Neural progenitor cell (in vitro differentiated cells): ENCODE measurements around the gene SMYD3. TPM values are rescaled to one million over a fixed set of nuclear protein-coding genes. Genes with fewer than 3 reads are reported as not detected.
A peak's percentile ranks its signal among the peaks of the same experiment; 100 is the strongest.

Source experiments
- DNase-seq: peaks from one replicate; pipeline ENCODE4 v3.0.0-alpha.2; 2016; ENCODE audit warnings: low spot score
- H2AFZ ChIP-seq: fragments of 200-600 bp; sonication (generic); replicated peaks from 2 replicates; pipeline ENCODE4 v1.6.1; 2016; ENCODE audit warnings: antibody characterized with exemption
- H3F3A ChIP-seq: fragments of 200-600 bp; sonication (generic); 2 replicates; pipeline ENCODE4 v1.6.1; 2016; ENCODE audit warnings: antibody characterized with exemption, low read depth
- H3K27ac ChIP-seq: fragments of 200-600 bp; sonication (generic); 2 replicates; pipeline ENCODE4 v1.5.1; 2016; ENCODE audit warnings: mild to moderate bottlenecking
- H3K27me3 ChIP-seq: fragments of 200-600 bp; sonication (generic); 2 replicates; pipeline ENCODE4 v1.6.1; 2016; ENCODE audit warnings: mild to moderate bottlenecking, moderate library complexity
- H3K36me3 ChIP-seq: fragments of 200-600 bp; sonication (generic); 2 replicates; pipeline ENCODE4 v1.5.1; 2016
- H3K4me1 ChIP-seq: fragments of 200-600 bp; sonication (generic); 2 replicates; pipeline ENCODE4 v1.6.1; 2016; ENCODE audit warnings: mixed run types
- H3K4me2 ChIP-seq: fragments of 200-600 bp; sonication (generic); 2 replicates; pipeline ENCODE4 v1.6.1; 2016
- H3K4me3 ChIP-seq: fragments of 200-600 bp; sonication (generic); 2 replicates; pipeline ENCODE4 v1.5.1; 2016
- H3K79me2 ChIP-seq: fragments of 200-600 bp; sonication (generic); 2 replicates; pipeline ENCODE4 v1.6.1; 2016; ENCODE audit warnings: low read depth
- H3K9ac ChIP-seq: fragments of 200-600 bp; sonication (generic); 2 replicates; pipeline ENCODE4 v1.6.1; 2016
- H3K9me3 ChIP-seq: fragments of 200-600 bp; sonication (generic); 2 replicates; pipeline ENCODE4 v1.5.1; 2016; ENCODE audit warnings: low read depth
- H4K20me1 ChIP-seq: fragments of 200-600 bp; sonication (generic); 2 replicates; pipeline ENCODE4 v1.6.1; 2016; ENCODE audit warnings: low read depth
- H3K27ac Mint-ChIP-seq: 3 replicates; pipeline ENCODE4 v1.8.0; 2021; ENCODE audit warnings: mixed read lengths
- H3K27me3 Mint-ChIP-seq: 2 replicates; pipeline ENCODE4 v1.8.0; 2022; ENCODE audit warnings: low read depth, mild to moderate bottlenecking, inconsistent platforms, moderate library complexity, mixed read lengths; ENCODE audit not compliant: insufficient read depth
- H3K36me3 Mint-ChIP-seq: 3 replicates; pipeline ENCODE4 v1.8.0; 2021; ENCODE audit warnings: mixed read lengths
- H3K4me1 Mint-ChIP-seq: 3 replicates; pipeline ENCODE4 v1.8.0; 2021; ENCODE audit warnings: mixed read lengths
- H3K4me3 Mint-ChIP-seq: 3 replicates; pipeline ENCODE4 v1.8.0; 2021; ENCODE audit warnings: mild to moderate bottlenecking, moderate library complexity, mixed read lengths
- H3K9me3 Mint-ChIP-seq: 3 replicates; pipeline ENCODE4 v1.8.0; 2020; ENCODE audit warnings: mixed read lengths
- CTCF ChIP-seq: fragments of 200-600 bp; sonication (generic); IDR thresholded peaks from 2 replicates; pipeline ENCODE4 v1.5.1; 2017; ENCODE audit warnings: antibody characterized with exemption, mild to moderate bottlenecking
- EZH2 ChIP-seq: fragments of 200-600 bp; sonication (generic); IDR thresholded peaks from 2 replicates; pipeline ENCODE4 v1.6.1; 2017; ENCODE audit warnings: antibody characterized with exemption, mild to moderate bottlenecking, moderate library complexity
- EZH2phosphoT487 ChIP-seq: fragments of 200-600 bp; sonication (generic); IDR thresholded peaks from 2 replicates; pipeline ENCODE4 v1.6.1; 2017; ENCODE audit warnings: antibody characterized with exemption
- total RNA-seq: library from RNA; depleted of rRNA; stranded (reverse); fragments of >200 nt; gene quantifications from 2 replicates; pipeline ENCODE4 v1.2.3, GENCODE V29; 2015; ENCODE audit warnings: low replicate concordance

The SMYD3 gene
- total RNA-seq, 1 donor from 2014 or later = 43.2 TPM

- peaks cover 7% of the 10 kb centered on the region for H3K36me3 Mint-ChIP-seq
These were observed 223.2 kb downstream of the SMYD3 start for GRCh38 chr1:246283771-246284410.

GRCh38 chr1:246281639-246282038 is 225.4 kb downstream of the SMYD3 start:
- DNase-seq = no peak
- Histone ChIP-seq H3K9ac (no peak overlapping the region), H3K4me1 (no peaks in the 10 kb centered on the region), H3K79me2 (no peaks in the 10 kb centered on the region), H3K4me2 (no peak overlapping the region), H3K9me3 (no peaks in the 10 kb centered on the region), H2AFZ (no peak overlapping the region), H3K4me3 (no peak overlapping the region), H3K36me3 (no peaks in the 10 kb centered on the region), H4K20me1 (no peaks in the 10 kb centered on the region), H3K27ac (no peak overlapping the region), H3F3A (no peaks in the 10 kb centered on the region), H3K27me3 (no peaks in the 10 kb centered on the region)
- peaks cover 6% of the 10 kb centered on the region for H3K9me3 Mint-ChIP-seq
- H3K4me3 Mint-ChIP-seq = no peak overlapping the region
- peaks cover 8% of the 10 kb centered on the region for H3K4me1 Mint-ChIP-seq
- no peak overlapping the region for H3K27ac Mint-ChIP-seq
- TF ChIP-seq EZH2phosphoT487 (no peak), EZH2 (no peak)
- peaks cover 7% of the 10 kb centered on the region for H3K36me3 Mint-ChIP-seq
- peaks cover 3% of the 10 kb centered on the region for H3K27me3 Mint-ChIP-seq

More at GRCh38 chr1:246283771-246284410, 223.2 kb downstream of the SMYD3 start:
- no peaks in the 10 kb centered on the region for H3F3A ChIP-seq
- H3K4me3 ChIP-seq = no peak overlapping the region
- H3K27me3 Mint-ChIP-seq = peaks cover 3% of the 10 kb centered on the region
- H3K9ac ChIP-seq = no peak overlapping the region
- H3K27me3 ChIP-seq = no peaks in the 10 kb centered on the region
- H3K4me2 ChIP-seq = no peak overlapping the region
- no peak overlapping the region for H3K4me3 Mint-ChIP-seq
- DNase-seq = no peak
- TF ChIP-seq EZH2 (no peak), EZH2phosphoT487 (no peak), CTCF (no peak)
- no peak overlapping the region for H3K27ac Mint-ChIP-seq
- H3K27ac ChIP-seq = no peak overlapping the region
- H3K79me2 ChIP-seq = no peaks in the 10 kb centered on the region
- no peaks in the 10 kb centered on the region for H3K4me1 ChIP-seq
- no peaks in the 10 kb centered on the region for H3K9me3 ChIP-seq
- no peak overlapping the region for H2AFZ ChIP-seq
- H3K9me3 Mint-ChIP-seq = peaks cover 6% of the 10 kb centered on the region
- peaks cover 8% of the 10 kb centered on the region for H3K4me1 Mint-ChIP-seq
- H4K20me1 ChIP-seq = no peaks in the 10 kb centered on the region
- H3K36me3 ChIP-seq = no peaks in the 10 kb centered on the region

GRCh38 chr1:246281195-246281594 is 225.9 kb downstream of the SMYD3 start:
- Mint-ChIP-seq H3K4me1 (peaks cover 8% of the 10 kb centered on the region), H3K36me3 (peaks cover 7% of the 10 kb centered on the region), H3K27me3 (peaks cover 3% of the 10 kb centered on the region), H3K4me3 (no peak overlapping the region), H3K27ac (no peak overlapping the region), H3K9me3 (peaks cover 6% of the 10 kb centered on the region)
- DNase-seq = no peak
- Histone ChIP-seq H3K4me1 (no peaks in the 10 kb centered on the region), H3K36me3 (no peaks in the 10 kb centered on the region), H4K20me1 (no peaks in the 10 kb centered on the region), H3K4me3 (no peak overlapping the region), H3K27me3 (no peaks in the 10 kb centered on the region), H3F3A (no peaks in the 10 kb centered on the region), H3K79me2 (no peaks in the 10 kb centered on the region), H2AFZ (no peak overlapping the region), H3K4me2 (no peak overlapping the region), H3K27ac (no peak overlapping the region), H3K9ac (no peak overlapping the region), H3K9me3 (no peaks in the 10 kb centered on the region)
- TF ChIP-seq EZH2phosphoT487 (no peak), EZH2 (no peak), CTCF (no peak)

DNA sequence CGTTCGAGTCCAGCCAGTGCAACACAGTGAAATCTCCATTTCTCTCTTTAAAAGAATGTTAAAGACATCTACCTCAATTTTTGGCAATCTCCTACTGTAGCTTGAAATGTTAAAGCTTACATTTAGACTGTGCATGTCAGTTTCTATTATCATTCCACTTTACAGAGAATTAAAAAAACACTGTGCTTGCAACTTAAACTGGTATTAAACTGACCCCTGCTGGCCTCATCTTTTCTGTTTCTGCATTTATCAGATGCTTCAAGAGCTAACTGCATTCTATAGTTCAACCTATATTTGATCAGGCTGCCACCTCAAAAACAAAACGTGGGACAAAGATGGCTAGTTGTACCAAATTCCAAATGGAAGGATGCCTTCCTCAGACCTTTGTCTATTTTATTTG is 226.5 kb downstream of the SMYD3 start:
- Histone ChIP-seq H3K4me3 (no peak overlapping the region), H3K9ac (no peak overlapping the region), H3K4me1 (no peaks in the 10 kb centered on the region), H3K27ac (no peak overlapping the region), H3K36me3 (no peaks in the 10 kb centered on the region), H2AFZ (no peak overlapping the region), H3K79me2 (no peaks in the 10 kb centered on the region), H4K20me1 (no peaks in the 10 kb centered on the region), H3K9me3 (no peaks in the 10 kb centered on the region), H3K4me2 (no peak overlapping the region), H3F3A (no peaks in the 10 kb centered on the region), H3K27me3 (no peaks in the 10 kb centered on the region)
- H3K27me3 Mint-ChIP-seq = peaks cover 3% of the 10 kb centered on the region
- H3K4me1 Mint-ChIP-seq = peaks cover 8% of the 10 kb centered on the region
- TF ChIP-seq EZH2 = no peak
- peak; percentile 41 for TF ChIP-seq CTCF
- no peak for TF ChIP-seq EZH2phosphoT487
- H3K27ac Mint-ChIP-seq = no peak overlapping the region
- peaks cover 4% of the 10 kb centered on the region for H3K9me3 Mint-ChIP-seq
- no peak overlapping the region for H3K4me3 Mint-ChIP-seq
- no peak for DNase-seq
- peaks cover 3% of the 10 kb centered on the region for H3K36me3 Mint-ChIP-seq
